ENCODE results near the gene CSPG5.

DNA sequence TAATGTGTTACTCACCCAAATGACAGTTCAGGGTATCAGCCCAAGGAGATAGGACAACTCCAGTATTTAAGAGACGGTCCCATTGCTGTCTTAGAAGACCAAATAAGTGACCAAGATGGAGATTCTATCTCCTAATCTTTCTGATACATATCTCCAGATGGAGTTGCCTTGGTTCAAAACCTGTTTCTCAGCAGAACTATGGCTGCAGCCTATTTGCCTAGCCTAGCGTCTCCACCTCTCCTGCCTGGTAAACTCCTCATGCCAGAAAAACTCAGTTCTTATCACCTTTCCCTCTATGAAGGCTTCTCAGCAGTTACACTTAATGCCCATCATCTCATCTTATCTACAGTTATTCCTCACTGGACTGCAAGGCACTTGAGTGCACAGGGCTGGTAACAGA lies 1.2 kb upstream of the CSPG5 start:
- TF ChIP-seq, protein P1, sequence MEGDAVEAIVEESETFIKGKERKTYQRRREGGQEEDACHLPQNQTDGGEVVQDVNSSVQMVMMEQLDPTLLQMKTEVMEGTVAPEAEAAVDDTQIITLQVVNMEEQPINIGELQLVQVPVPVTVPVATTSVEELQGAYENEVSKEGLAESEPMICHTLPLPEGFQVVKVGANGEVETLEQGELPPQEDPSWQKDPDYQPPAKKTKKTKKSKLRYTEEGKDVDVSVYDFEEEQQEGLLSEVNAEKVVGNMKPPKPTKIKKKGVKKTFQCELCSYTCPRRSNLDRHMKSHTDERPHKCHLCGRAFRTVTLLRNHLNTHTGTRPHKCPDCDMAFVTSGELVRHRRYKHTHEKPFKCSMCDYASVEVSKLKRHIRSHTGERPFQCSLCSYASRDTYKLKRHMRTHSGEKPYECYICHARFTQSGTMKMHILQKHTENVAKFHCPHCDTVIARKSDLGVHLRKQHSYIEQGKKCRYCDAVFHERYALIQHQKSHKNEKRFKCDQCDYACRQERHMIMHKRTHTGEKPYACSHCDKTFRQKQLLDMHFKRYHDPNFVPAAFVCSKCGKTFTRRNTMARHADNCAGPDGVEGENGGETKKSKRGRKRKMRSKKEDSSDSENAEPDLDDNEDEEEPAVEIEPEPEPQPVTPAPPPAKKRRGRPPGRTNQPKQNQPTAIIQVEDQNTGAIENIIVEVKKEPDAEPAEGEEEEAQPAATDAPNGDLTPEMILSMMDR (IDR thresholded peaks at IDR 0.05) = no peak
- TF ChIP-seq ESRRA (IDR thresholded peaks at IDR 0.05; ENCODE audit: borderline replicate concordance, low read length) (no peak), POLR2A (IDR thresholded peaks at IDR 0.05; ENCODE audit: low read length) (no peak), CBX2 (IDR thresholded peaks at IDR 0.05; ENCODE audit: borderline replicate concordance, low read depth) (no peak), POLR2AphosphoS2 (conservative IDR thresholded peaks at IDR 0.05; ENCODE audit: low read length) (no peak), CHD2 (IDR thresholded peaks at IDR 0.05; ENCODE audit: low read length, partially characterized antibody) (no peak), ZFP36 (IDR thresholded peaks at IDR 0.05; ENCODE audit: borderline replicate concordance, partially characterized antibody) (no peak), ELK1 (IDR thresholded peaks at IDR 0.05; ENCODE audit: low read depth, low read length) (no peak), NFE2L2 (conservative IDR thresholded peaks at IDR 0.05; ENCODE audit: low read length) (no peak), RCOR1 (IDR thresholded peaks at IDR 0.05; ENCODE audit: low read depth, low read length) (no peak), KDM1A (IDR thresholded peaks at IDR 0.05; ENCODE audit: low read depth) (no peak), TP53 (CRISPR knock-in tag; IDR thresholded peaks at IDR 0.05) (no peak)
- TF ChIP-seq, protein P2, sequence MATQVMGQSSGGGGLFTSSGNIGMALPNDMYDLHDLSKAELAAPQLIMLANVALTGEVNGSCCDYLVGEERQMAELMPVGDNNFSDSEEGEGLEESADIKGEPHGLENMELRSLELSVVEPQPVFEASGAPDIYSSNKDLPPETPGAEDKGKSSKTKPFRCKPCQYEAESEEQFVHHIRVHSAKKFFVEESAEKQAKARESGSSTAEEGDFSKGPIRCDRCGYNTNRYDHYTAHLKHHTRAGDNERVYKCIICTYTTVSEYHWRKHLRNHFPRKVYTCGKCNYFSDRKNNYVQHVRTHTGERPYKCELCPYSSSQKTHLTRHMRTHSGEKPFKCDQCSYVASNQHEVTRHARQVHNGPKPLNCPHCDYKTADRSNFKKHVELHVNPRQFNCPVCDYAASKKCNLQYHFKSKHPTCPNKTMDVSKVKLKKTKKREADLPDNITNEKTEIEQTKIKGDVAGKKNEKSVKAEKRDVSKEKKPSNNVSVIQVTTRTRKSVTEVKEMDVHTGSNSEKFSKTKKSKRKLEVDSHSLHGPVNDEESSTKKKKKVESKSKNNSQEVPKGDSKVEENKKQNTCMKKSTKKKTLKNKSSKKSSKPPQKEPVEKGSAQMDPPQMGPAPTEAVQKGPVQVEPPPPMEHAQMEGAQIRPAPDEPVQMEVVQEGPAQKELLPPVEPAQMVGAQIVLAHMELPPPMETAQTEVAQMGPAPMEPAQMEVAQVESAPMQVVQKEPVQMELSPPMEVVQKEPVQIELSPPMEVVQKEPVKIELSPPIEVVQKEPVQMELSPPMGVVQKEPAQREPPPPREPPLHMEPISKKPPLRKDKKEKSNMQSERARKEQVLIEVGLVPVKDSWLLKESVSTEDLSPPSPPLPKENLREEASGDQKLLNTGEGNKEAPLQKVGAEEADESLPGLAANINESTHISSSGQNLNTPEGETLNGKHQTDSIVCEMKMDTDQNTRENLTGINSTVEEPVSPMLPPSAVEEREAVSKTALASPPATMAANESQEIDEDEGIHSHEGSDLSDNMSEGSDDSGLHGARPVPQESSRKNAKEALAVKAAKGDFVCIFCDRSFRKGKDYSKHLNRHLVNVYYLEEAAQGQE (IDR thresholded peaks at IDR 0.05) = no peak
- TF ChIP-seq, protein P3, sequence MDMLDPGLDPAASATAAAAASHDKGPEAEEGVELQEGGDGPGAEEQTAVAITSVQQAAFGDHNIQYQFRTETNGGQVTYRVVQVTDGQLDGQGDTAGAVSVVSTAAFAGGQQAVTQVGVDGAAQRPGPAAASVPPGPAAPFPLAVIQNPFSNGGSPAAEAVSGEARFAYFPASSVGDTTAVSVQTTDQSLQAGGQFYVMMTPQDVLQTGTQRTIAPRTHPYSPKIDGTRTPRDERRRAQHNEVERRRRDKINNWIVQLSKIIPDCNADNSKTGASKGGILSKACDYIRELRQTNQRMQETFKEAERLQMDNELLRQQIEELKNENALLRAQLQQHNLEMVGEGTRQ (IDR thresholded peaks at IDR 0.05) = no peak

All from A549 (cell line).